HG03521 (cell line): ENCODE data around the gene RCE1.

Experiments used
- ATAC-seq: cut with Tn5 transposase; IDR thresholded peaks from one replicate; pipeline ENCODE4 v1.9.1; 2021; ENCODE audit warnings: mild to moderate bottlenecking, moderate library complexity; ENCODE audit not compliant: unreplicated experiment

The RCE1 gene

GRCh38 chr11:66884443-66884842 is 41.2 kb downstream of the RCE1 start:
- no peak for ATAC-seq

GRCh38 chr11:66885469-66885868 is 42.2 kb downstream of the RCE1 start:
- ATAC-seq = no peak

GRCh38 chr11:66885950-66886440 is 42.8 kb downstream of the RCE1 start:
- ATAC-seq = no peak

- ATAC-seq = no peak
Observed at GRCh38 chr11:66886671-66887221, 43.5 kb downstream of the RCE1 start.

GRCh38 chr11:66887526-66887925 is 44.3 kb downstream of the RCE1 start:
- ATAC-seq = no peak

GRCh38 chr11:66888282-66888681 is 45.0 kb downstream of the RCE1 start:
- no peak for ATAC-seq

GRCh38 chr11:66889960-66890359 is 46.7 kb downstream of the RCE1 start:
- no peak for ATAC-seq

- ATAC-seq = no peak
Observed at GRCh38 chr11:66891851-66892660, 48.8 kb downstream of the RCE1 start.

GRCh38 chr11:66892911-66893310 is 49.7 kb downstream of the RCE1 start:
- ATAC-seq = no peak

- no peak for ATAC-seq
Observed at GRCh38 chr11:66894141-66894540, 50.9 kb downstream of the RCE1 start.
